ENCODE results near the gene OBSL1. TPM values are rescaled to one million over a fixed set of nuclear protein-coding genes. Genes with fewer than 3 reads are reported as not detected.

Gene OBSL1
- total RNA-seq = 10 to 100 TPM in 1 of 2 donors, 1 to 10 TPM in 1; 9.9 to 13.2 TPM

GRCh38 chr2:219571311-219572236 is at the start of gene OBSL1:
OBSL1 (minus strand) TSS chr2:219571539; CDS start chr2:219571232, 307 bp downstream.
- Histone ChIP-seq H3K27me3 (peaks cover 8% of the 10 kb centered on the region), H3K36me3 (no peaks in the 10 kb centered on the region), H3K27ac (peak within 1 kb of the TSS; percentile 27), H3K4me3 (peak within 1 kb of the TSS; percentile 47), H3K9ac (ENCODE audit: low read depth in 2 of 2, low read length in 2 of 2) (peak within 1 kb of the TSS; percentile 26 to 38), H3K4me1 (no peaks in the 10 kb centered on the region), H3K9me3 (no peaks in the 10 kb centered on the region)
- peak; percentile 27 for DNase-seq
- intact Hi-C loops (cut with DNase I) = no loop called here
- TF ChIP-seq, protein P1, sequence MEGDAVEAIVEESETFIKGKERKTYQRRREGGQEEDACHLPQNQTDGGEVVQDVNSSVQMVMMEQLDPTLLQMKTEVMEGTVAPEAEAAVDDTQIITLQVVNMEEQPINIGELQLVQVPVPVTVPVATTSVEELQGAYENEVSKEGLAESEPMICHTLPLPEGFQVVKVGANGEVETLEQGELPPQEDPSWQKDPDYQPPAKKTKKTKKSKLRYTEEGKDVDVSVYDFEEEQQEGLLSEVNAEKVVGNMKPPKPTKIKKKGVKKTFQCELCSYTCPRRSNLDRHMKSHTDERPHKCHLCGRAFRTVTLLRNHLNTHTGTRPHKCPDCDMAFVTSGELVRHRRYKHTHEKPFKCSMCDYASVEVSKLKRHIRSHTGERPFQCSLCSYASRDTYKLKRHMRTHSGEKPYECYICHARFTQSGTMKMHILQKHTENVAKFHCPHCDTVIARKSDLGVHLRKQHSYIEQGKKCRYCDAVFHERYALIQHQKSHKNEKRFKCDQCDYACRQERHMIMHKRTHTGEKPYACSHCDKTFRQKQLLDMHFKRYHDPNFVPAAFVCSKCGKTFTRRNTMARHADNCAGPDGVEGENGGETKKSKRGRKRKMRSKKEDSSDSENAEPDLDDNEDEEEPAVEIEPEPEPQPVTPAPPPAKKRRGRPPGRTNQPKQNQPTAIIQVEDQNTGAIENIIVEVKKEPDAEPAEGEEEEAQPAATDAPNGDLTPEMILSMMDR (IDR thresholded peaks at IDR 0.05) = no peak

GRCh38 chr2:219620546-219620945 is 49.2 kb upstream of the OBSL1 start:
- intact Hi-C loops (cut with DNase I) = no loop called here
- TF ChIP-seq, protein P1 (IDR thresholded peaks at IDR 0.05) = no peak

GRCh38 chr2:219619235-219619634 is 47.9 kb upstream of the OBSL1 start:
- no peak overlapping the region for H3K9ac ChIP-seq (ENCODE audit: low read depth in 2 of 2, low read length in 2 of 2)
- H3K36me3 ChIP-seq = no peaks in the 10 kb centered on the region
- no peak overlapping the region for H3K4me3 ChIP-seq
- H3K9me3 ChIP-seq = no peaks in the 10 kb centered on the region
- no peak overlapping the region for H3K27ac ChIP-seq
- intact Hi-C loops (cut with DNase I) = no loop called here
- no peaks in the 10 kb centered on the region for H3K27me3 ChIP-seq
- TF ChIP-seq, protein P1 (IDR thresholded peaks at IDR 0.05) = no peak
- H3K4me1 ChIP-seq = no peaks in the 10 kb centered on the region
- DNase-seq = no peak

More at GRCh38 chr2:219620546-219620945, 49.2 kb upstream of the OBSL1 start:
- H3K27ac ChIP-seq = no peak overlapping the region
- no peaks in the 10 kb centered on the region for H3K9me3 ChIP-seq
- no peaks in the 10 kb centered on the region for H3K4me1 ChIP-seq
- no peak overlapping the region for H3K4me3 ChIP-seq
- no peak overlapping the region for H3K9ac ChIP-seq (ENCODE audit: low read depth in 2 of 2, low read length in 2 of 2)
- no peak for DNase-seq
- no peaks in the 10 kb centered on the region for H3K36me3 ChIP-seq
- no peaks in the 10 kb centered on the region for H3K27me3 ChIP-seq

DNA sequence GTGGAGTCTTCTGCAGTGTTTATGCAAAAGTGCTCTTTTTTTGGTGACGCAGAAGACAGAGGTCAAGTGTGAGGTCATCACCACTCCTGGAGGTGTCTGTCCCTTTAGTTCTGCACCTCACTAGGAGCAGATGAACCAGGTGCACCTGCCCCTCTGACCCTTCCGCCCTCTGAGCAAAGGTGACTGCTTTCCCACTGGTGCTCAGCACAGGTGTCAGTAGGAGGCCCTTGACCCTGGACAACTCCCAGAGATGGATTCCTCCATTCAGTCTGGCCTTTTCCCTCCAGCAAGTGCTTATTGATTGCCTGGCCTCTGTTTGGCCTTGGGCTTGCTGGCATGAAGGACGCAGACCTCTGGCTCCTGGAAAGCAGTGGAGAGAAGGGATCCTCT is 47.4 kb upstream of the OBSL1 start:
- TF ChIP-seq, protein P1 (IDR thresholded peaks at IDR 0.05) = no peak
- intact Hi-C loops (cut with DNase I) = no loop called here

GRCh38 chr2:219616550-219616949 is 45.2 kb upstream of the OBSL1 start:
- H3K4me3 ChIP-seq = no peak overlapping the region
- TF ChIP-seq, protein P1 (IDR thresholded peaks at IDR 0.05) = no peak
- intact Hi-C loops (cut with DNase I) = no loop called here

More for the DNA sequence above, 47.4 kb upstream of the OBSL1 start:
- Histone ChIP-seq H3K27ac (no peak overlapping the region), H3K4me3 (no peak overlapping the region), H3K9me3 (no peaks in the 10 kb centered on the region), H3K27me3 (no peaks in the 10 kb centered on the region), H3K4me1 (no peaks in the 10 kb centered on the region), H3K36me3 (no peaks in the 10 kb centered on the region), H3K9ac (ENCODE audit: low read depth in 2 of 2, low read length in 2 of 2) (no peak overlapping the region)
- DNase-seq = no peak

More at GRCh38 chr2:219616550-219616949, 45.2 kb upstream of the OBSL1 start:
- Histone ChIP-seq H3K4me1 (no peaks in the 10 kb centered on the region), H3K9ac (ENCODE audit: low read depth in 2 of 2, low read length in 2 of 2) (no peak overlapping the region), H3K36me3 (no peaks in the 10 kb centered on the region), H3K27ac (no peak overlapping the region), H3K27me3 (no peaks in the 10 kb centered on the region), H3K9me3 (no peaks in the 10 kb centered on the region)
- no peak for DNase-seq

All from colonic mucosa (tissue), 4 donors.